Lower lobe of right lung (tissue), 2 donors: Measurements from ENCODE around the gene RNF144A. TPM values are rescaled to one million over a fixed set of nuclear protein-coding genes. Genes with fewer than 3 reads are reported as not detected.

ENCODE experiments used
- ATAC-seq, 2 donors: fragments of 200-7000 bp; cut with Tn5 transposase; one replicate each; pipeline ENCODE4 v1.9.1; 2020 to 2022; ENCODE audit warnings: mild to moderate bottlenecking in 2 of 2, moderate library complexity in 2 of 2
- DNase-seq: peaks from one replicate; pipeline ENCODE4 v3.0.0-alpha.2; 2020
- H3K27ac ChIP-seq: fragments of 200-600 bp; one replicate; pipeline ENCODE4 v1.8.0; 2022
- H3K27me3 ChIP-seq: fragments of 200-600 bp; one replicate; pipeline ENCODE4 v1.8.0; 2022; ENCODE audit warnings: low read depth
- H3K36me3 ChIP-seq: fragments of 200-600 bp; one replicate; pipeline ENCODE4 v1.8.0; 2022; ENCODE audit warnings: mild to moderate bottlenecking
- H3K4me1 ChIP-seq: fragments of 200-600 bp; one replicate; pipeline ENCODE4 v1.8.0; 2022
- H3K4me3 ChIP-seq: fragments of 200-600 bp; one replicate; pipeline ENCODE4 v1.8.0; 2022; ENCODE audit warnings: mild to moderate bottlenecking
- H3K9me3 ChIP-seq: fragments of 200-600 bp; one replicate; pipeline ENCODE4 v1.8.0; 2022
- intact Hi-C: fragments of 100-400 bp; cut with DNase I; formaldehyde crosslinking; loops from one replicate; pipeline ENCODE4 v1.11.0; 2022
- total RNA-seq: library from RNA; stranded (reverse); fragmentation: NEBNext Ultra II Directional; extraction: Animal tissue kit (Norgen Biotek cat#: 25700); gene quantifications from one replicate; pipeline ENCODE4 v1.2.1, GENCODE V29; 2021
- TF ChIP-seq, protein P1 (sequence below): fragments of 200-600 bp; IDR thresholded peaks from one replicate; pipeline ENCODE4 v1.8.0; 2022; ENCODE audit warnings: antibody characterized with exemption, mild to moderate bottlenecking
- donor health status: DM: no; HTN: yes; CAD: no; lungs with severe emphysema.

Gene RNF144A
- total RNA-seq, 1 donor from 2014 or later: 13.9 TPM

DNA sequence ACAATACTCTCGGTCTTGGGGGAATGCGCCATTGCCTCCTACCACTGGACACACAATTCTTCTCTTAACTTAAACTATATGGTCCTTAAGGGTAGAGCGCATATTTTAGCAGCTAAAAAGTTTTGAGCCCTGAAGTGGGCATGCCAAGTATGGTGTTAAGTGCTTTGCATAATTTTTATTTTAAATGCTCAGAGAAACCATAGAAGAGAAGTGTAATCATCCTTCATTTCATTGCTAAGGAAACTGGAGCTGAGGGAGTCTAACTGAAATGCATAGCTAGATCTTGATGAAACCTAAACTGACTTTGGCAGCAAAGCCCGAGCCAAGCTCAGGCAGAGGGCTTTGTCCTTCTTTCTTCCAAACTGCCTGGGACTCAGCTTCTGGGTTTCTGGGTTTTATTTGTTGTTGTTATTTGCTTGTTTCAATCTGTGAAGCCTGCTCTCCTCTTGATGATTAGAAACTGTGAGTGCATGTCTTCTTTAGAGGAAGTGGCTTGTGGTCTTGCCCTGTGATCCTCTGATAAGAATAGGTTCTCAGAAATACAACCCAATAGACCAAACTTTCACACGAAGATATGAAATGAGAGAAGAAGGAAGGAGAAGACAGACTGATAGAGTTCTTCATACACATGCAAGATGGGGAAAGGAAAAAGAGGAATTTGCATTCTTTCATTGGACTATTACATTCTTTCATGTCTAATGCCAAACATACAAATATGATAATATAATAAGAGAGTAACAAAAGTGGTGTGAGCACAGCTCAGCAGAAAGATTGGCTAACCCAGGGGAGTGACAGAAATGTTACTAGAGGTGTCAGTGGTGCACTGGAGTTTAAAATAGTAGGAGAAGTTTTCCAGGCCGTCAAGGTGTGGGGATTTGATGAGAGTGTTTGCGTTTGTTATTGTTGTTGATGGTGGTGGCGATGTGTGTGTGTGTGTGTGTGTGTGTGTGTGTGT, 7.5 kb upstream of the RNF144A start:
- DNase-seq (no peak), ATAC-seq (peak; percentile 50 to 55)
- Histone ChIP-seq H3K36me3 (no peaks in the 10 kb centered on the region), H3K9me3 (no peaks in the 10 kb centered on the region), H3K4me3 (no peak overlapping the region), H3K27me3 (no peaks in the 10 kb centered on the region), H3K27ac (no peak overlapping the region), H3K4me1 (peaks cover 7% of the 10 kb centered on the region)
- intact Hi-C loops: no loop called here
- TF ChIP-seq, protein P1, sequence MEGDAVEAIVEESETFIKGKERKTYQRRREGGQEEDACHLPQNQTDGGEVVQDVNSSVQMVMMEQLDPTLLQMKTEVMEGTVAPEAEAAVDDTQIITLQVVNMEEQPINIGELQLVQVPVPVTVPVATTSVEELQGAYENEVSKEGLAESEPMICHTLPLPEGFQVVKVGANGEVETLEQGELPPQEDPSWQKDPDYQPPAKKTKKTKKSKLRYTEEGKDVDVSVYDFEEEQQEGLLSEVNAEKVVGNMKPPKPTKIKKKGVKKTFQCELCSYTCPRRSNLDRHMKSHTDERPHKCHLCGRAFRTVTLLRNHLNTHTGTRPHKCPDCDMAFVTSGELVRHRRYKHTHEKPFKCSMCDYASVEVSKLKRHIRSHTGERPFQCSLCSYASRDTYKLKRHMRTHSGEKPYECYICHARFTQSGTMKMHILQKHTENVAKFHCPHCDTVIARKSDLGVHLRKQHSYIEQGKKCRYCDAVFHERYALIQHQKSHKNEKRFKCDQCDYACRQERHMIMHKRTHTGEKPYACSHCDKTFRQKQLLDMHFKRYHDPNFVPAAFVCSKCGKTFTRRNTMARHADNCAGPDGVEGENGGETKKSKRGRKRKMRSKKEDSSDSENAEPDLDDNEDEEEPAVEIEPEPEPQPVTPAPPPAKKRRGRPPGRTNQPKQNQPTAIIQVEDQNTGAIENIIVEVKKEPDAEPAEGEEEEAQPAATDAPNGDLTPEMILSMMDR: no peak

DNA sequence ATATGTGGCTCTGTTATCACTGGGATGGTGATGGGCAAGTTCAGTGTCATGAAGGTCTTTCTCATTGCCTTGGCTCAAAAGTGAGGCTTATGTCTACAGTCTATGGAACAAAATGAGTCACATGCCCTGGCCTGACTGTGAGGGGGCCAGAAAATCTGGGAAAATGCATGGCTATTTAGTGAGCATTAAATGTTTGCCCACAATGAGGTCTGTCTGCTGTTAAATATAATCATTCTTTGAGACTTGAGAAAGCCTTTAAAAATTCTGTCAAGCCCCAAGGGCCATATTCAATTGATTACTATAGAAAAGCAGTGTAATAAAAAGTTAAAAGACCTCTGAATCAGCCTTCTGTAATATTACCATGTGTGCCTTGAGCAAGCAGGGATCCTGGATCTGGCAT, 5.5 kb upstream of the RNF144A start:
- Histone ChIP-seq H3K27me3 (no peaks in the 10 kb centered on the region), H3K36me3 (no peaks in the 10 kb centered on the region), H3K9me3 (no peaks in the 10 kb centered on the region), H3K4me3 (no peak overlapping the region), H3K27ac (no peak overlapping the region), H3K4me1 (peaks cover 7% of the 10 kb centered on the region)
- TF ChIP-seq, protein P1: no peak
- intact Hi-C loops: no loop called here
- no peak for DNase-seq
- no peak for ATAC-seq

DNA sequence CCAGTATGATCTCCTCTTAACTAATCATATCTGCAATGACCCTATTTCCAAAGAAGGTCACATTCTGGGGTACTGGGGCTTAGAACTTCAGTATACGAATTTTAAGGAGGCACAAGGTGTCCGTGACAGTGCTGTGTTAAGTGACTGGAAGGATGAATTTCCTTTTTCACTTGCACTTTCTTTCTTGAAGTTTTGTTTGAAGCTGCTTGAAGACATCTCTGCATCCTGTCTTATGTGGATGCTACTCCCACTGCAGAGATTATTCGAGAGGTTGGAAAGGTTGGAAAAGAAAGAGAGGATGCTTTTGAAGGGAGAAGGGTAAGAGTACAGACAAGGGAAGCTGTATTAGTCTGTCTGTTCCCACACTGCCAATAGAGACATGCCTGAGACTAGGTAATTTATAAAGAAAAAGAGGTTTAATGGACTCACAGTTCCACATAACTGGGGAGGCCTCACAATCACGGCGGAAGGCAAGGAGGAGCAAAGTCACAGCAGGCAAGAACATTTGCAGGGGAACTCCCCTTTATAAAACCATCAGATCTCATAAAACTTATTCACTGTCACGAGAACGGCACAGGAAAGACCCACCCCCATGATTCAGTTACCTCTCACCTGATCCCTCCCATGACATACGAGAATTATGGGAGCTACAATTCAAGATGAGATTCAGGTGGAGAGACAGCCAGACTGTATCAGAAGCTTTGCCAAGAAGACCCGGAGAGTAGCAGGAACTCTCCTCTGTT, 3.6 kb upstream of the RNF144A start:
- intact Hi-C loops: no loop called here
- Histone ChIP-seq H3K27ac (no peak overlapping the region), H3K27me3 (no peaks in the 10 kb centered on the region), H3K36me3 (no peaks in the 10 kb centered on the region), H3K4me1 (peaks cover 11% of the 10 kb centered on the region), H3K9me3 (no peaks in the 10 kb centered on the region), H3K4me3 (no peak overlapping the region)
- ATAC-seq (no peak), DNase-seq (no peak)
- TF ChIP-seq, protein P1: no peak

DNA sequence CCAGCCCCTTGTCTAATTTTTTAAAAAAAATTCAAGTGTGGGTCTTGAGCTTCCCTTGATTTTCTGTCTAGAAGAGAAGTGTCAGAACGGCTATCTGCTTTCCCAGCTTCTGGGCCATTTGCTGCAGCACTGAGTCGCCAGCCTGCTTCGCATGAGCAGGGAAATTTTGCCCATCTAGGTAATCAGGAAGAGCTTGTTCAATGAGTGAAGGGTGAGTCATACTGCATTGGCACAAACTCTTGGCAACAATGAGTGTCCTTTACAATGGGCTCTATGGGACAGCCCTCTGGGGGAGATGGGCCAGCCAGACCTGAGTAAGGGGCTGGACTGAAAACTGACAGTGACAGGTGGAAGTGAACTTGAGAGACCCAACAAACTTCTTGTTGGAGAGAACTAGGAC, 2.4 kb upstream of the RNF144A start:
- Histone ChIP-seq H3K4me3 (no peak overlapping the region), H3K4me1 (peaks cover 11% of the 10 kb centered on the region)
- no peak for ATAC-seq

DNA sequence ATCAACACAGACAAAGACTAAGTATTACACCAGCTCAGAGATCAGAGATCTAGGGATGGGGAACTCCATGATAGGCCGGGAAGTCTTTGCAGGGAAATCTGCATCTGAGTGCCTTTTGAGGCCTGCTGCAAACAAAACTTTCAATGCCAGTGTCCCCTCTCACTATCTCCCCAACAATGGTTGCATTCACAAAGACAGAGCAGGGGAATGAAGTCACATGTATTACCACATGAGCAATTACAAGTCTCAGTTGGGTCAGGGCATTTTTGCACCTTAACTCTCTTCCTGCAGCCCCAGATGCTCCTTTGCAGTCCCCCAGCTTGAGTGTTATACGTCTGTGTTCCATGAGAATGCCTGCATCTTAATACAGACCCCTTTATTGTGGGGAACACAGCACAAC, 1.8 kb upstream of the RNF144A start:
- Histone ChIP-seq H3K4me3 (no peak overlapping the region), H3K27me3 (no peaks in the 10 kb centered on the region), H3K36me3 (no peaks in the 10 kb centered on the region), H3K27ac (no peak overlapping the region), H3K4me1 (peaks cover 14% of the 10 kb centered on the region), H3K9me3 (no peaks in the 10 kb centered on the region)
- ATAC-seq (no peak), DNase-seq (no peak)
- TF ChIP-seq, protein P1: no peak
- intact Hi-C loops: no loop called here

More for the DNA sequence above, 2.4 kb upstream of the RNF144A start:
- DNase-seq: no peak
- TF ChIP-seq, protein P1: no peak
- Histone ChIP-seq H3K9me3 (no peaks in the 10 kb centered on the region), H3K36me3 (no peaks in the 10 kb centered on the region), H3K27me3 (no peaks in the 10 kb centered on the region), H3K27ac (no peak overlapping the region)
- intact Hi-C loops: no loop called here
